Astrocyte (in vitro differentiated cells and primary cell): Measurements from ENCODE around the gene MTARC1. TPM values are rescaled to one million over a fixed set of nuclear protein-coding genes. Genes with fewer than 3 reads are reported as not detected.
A peak's percentile ranks its signal among the peaks of the same experiment; 100 is the strongest.

Experiments used
- DNase-seq: peaks from one replicate; pipeline ENCODE4 v3.0.0-alpha.2; 2010; ENCODE audit warnings: low read depth
- FAIRE-seq: peaks from 2 replicates; lab custom pipeline; 2011; peaks lifted over from hg19 to GRCh38; lab: Jason Lieb, UNC
- H2AFZ ChIP-seq: 2 replicates; pipeline ENCODE4 v1.6.0; 2012; ENCODE audit warnings: low read depth, low read length, inconsistent platforms
- H3K27ac ChIP-seq: 2 replicates; pipeline ENCODE4 v1.5.1; 2011; ENCODE audit warnings: low read depth, low read length, inconsistent platforms
- H3K27me3 ChIP-seq: 2 replicates; pipeline ENCODE4 v1.6.0; 2011; ENCODE audit warnings: low read length, inconsistent platforms; ENCODE audit not compliant: insufficient read depth
- H3K36me3 ChIP-seq: 2 replicates; pipeline ENCODE4 v1.5.1; 2011; ENCODE audit warnings: low read length, inconsistent platforms; ENCODE audit not compliant: insufficient read depth
- H3K4me1 ChIP-seq: 2 replicates; pipeline ENCODE4 v1.5.1; 2011; ENCODE audit warnings: low read length, inconsistent platforms; ENCODE audit not compliant: insufficient read depth
- H3K4me2 ChIP-seq: 2 replicates; pipeline ENCODE4 v1.6.0; 2012; ENCODE audit warnings: low read length, inconsistent platforms
- H3K4me3 ChIP-seq: 2 replicates; pipeline ENCODE4 v1.5.1; 2011; ENCODE audit warnings: low read depth, mild to moderate bottlenecking, low read length, inconsistent platforms; ENCODE audit not compliant: insufficient read depth
- H3K79me2 ChIP-seq: 2 replicates; pipeline ENCODE4 v1.6.0; 2012; ENCODE audit warnings: mild to moderate bottlenecking, low read length, inconsistent platforms; ENCODE audit not compliant: insufficient read depth
- H3K9ac ChIP-seq: 2 replicates; pipeline ENCODE4 v1.6.0; 2012; ENCODE audit warnings: mild to moderate bottlenecking, low read length, inconsistent platforms
- H3K9me3 ChIP-seq: 2 replicates; pipeline ENCODE4 v1.5.1; 2012; ENCODE audit warnings: low read depth, mild to moderate bottlenecking, low read length, inconsistent platforms; ENCODE audit not compliant: insufficient read depth
- H4K20me1 ChIP-seq: 2 replicates; pipeline ENCODE4 v1.6.0; 2012; ENCODE audit warnings: low read length, inconsistent platforms; ENCODE audit not compliant: insufficient read depth
- H3K27ac Mint-ChIP-seq: one replicate; pipeline ENCODE4 v1.8.0; 2021; ENCODE audit warnings: mild to moderate bottlenecking, mixed read lengths; ENCODE audit not compliant: unreplicated experiment
- H3K27me3 Mint-ChIP-seq: one replicate; pipeline ENCODE4 v1.8.0; 2021; ENCODE audit warnings: low read depth, mixed read lengths; ENCODE audit not compliant: unreplicated experiment
- H3K36me3 Mint-ChIP-seq: one replicate; pipeline ENCODE4 v1.8.0; 2021; ENCODE audit warnings: low read depth, mixed read lengths; ENCODE audit not compliant: unreplicated experiment
- H3K4me1 Mint-ChIP-seq: one replicate; pipeline ENCODE4 v1.8.0; 2021; ENCODE audit warnings: low read depth, mixed read lengths; ENCODE audit not compliant: unreplicated experiment
- H3K4me3 Mint-ChIP-seq: one replicate; pipeline ENCODE4 v1.8.0; 2021; ENCODE audit warnings: mild to moderate bottlenecking, moderate library complexity, mixed read lengths; ENCODE audit not compliant: unreplicated experiment
- H3K9me3 Mint-ChIP-seq: one replicate; pipeline ENCODE4 v1.8.0; 2021; ENCODE audit warnings: mild to moderate bottlenecking, mixed read lengths; ENCODE audit not compliant: unreplicated experiment
- EZH2 ChIP-seq: IDR thresholded peaks from 2 replicates; pipeline ENCODE4 v1.6.1; 2012; ENCODE audit warnings: mild to moderate bottlenecking, low read length, inconsistent platforms; ENCODE audit not compliant: insufficient read depth
- total RNA-seq: library from RNA; stranded (reverse); gene quantifications from 2 replicates; pipeline ENCODE4 v1.2.1, GENCODE V29; 2021
- TF ChIP-seq, protein P1 (sequence below): IDR thresholded peaks from 2 replicates; pipeline ENCODE4 v1.5.1; 2011; ENCODE audit warnings: low read depth, mild to moderate bottlenecking, inconsistent platforms, low read length, moderate library complexity; ENCODE audit not compliant: insufficient read depth

The MTARC1 gene
- total RNA-seq, 1 donor from 2014 or later, result 8.5 TPM

DNA sequence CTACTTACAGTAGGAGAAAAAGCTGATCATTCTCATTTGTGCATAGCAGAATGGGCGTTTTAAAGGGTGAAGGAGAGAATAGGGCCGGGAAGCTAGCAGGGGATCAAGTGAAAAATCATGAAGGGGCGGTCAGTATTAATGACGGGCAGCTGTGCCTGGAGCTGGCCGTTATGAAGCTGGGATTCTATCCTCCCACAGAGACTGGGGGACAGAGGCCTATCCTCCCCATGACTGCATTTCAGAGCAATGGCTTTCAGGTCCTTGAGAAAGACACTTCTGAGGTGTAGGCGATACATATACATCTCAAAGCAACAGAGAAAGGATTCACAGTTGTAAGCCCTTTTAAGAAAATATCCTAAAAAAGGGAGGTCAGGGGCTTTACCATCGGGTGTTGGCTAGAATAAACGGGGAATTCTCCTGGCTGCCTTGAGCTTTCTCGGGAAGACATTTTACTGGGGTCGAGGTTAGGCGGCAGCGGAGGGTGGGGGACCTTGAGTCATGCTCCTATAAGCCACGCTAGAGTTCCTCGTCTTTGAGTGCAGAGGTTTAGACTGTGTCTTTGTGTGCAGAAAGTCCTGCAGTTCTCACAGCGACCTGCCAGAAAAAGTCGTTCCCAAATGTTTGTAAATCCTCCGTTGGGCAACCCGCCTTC lies 39.1 kb upstream of the MTARC1 start:
- Histone ChIP-seq H2AFZ (peak overlapping the region; percentile 91), H3K9ac (peak overlapping the region; percentile 76), H3K4me1 (peaks cover 6% of the 10 kb centered on the region), H3K9me3 (no peaks in the 10 kb centered on the region), H3K79me2 (no peaks in the 10 kb centered on the region), H3K4me3 (peak overlapping the region; percentile 72), H3K27me3 (no peaks in the 10 kb centered on the region), H3K36me3 (no peaks in the 10 kb centered on the region), H4K20me1 (no peaks in the 10 kb centered on the region), H3K27ac (no peak overlapping the region), H3K4me2 (peak overlapping the region; percentile 88)
- peak overlapping the region; percentile 64 for H3K27ac Mint-ChIP-seq
- H3K4me1 Mint-ChIP-seq, result peaks cover 13% of the 10 kb centered on the region
- TF ChIP-seq, protein P1, sequence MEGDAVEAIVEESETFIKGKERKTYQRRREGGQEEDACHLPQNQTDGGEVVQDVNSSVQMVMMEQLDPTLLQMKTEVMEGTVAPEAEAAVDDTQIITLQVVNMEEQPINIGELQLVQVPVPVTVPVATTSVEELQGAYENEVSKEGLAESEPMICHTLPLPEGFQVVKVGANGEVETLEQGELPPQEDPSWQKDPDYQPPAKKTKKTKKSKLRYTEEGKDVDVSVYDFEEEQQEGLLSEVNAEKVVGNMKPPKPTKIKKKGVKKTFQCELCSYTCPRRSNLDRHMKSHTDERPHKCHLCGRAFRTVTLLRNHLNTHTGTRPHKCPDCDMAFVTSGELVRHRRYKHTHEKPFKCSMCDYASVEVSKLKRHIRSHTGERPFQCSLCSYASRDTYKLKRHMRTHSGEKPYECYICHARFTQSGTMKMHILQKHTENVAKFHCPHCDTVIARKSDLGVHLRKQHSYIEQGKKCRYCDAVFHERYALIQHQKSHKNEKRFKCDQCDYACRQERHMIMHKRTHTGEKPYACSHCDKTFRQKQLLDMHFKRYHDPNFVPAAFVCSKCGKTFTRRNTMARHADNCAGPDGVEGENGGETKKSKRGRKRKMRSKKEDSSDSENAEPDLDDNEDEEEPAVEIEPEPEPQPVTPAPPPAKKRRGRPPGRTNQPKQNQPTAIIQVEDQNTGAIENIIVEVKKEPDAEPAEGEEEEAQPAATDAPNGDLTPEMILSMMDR, result no peak
- TF ChIP-seq EZH2, result no peak
- FAIRE-seq (no peak), DNase-seq (no peak)
- peak overlapping the region; percentile 89 for H3K4me3 Mint-ChIP-seq
- H3K36me3 Mint-ChIP-seq, result no peaks in the 10 kb centered on the region
- H3K9me3 Mint-ChIP-seq, result no peaks in the 10 kb centered on the region
- H3K27me3 Mint-ChIP-seq, result peaks cover 31% of the 10 kb centered on the region

DNA sequence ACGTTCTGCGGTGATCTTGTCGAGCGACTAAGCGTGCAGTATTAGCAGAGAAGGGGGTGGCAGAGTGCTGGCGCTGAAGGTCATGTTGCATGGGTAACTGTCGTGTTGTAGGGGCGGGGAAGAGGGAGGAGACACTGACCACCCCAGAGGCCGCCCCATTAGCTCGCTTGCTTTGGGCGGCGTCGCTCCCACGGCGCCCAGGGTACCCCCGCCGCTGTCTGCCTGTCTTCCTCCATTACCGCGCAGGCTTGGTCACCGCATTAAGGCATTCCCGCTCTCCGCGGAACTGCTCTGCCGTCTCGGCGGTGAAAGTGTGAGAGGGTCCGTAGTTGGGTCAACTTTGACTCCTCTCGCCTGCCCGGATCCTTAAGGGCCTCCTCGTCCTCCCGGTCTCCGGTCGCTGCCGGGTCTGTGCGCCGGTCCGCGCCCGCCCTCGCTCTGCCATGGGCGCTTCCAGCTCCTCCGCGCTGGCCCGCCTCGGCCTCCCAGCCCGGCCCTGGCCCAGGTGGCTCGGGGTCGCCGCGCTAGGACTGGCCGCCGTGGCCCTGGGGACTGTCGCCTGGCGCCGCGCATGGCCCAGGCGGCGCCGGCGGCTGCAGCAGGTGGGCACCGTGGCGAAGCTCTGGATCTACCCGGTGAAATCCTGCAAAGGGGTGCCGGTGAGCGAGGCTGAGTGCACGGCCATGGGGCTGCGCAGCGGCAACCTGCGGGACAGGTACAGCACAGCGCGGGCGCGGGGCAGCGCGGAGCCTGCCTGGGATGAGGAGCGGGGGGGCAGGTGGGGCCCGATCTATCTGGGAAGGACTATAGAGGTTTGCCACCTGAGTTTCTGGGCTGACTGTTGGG lies 38.4 kb upstream of the MTARC1 start, which contains the start of gene MTARC2:
Gene MTARC2, plus strand, starts transcription at position 234 of the 846 bp plus-strand sequence. Its CDS starts 210 bp downstream, at position 444.
- FAIRE-seq (no peak), DNase-seq (peak; percentile 60)
- Mint-ChIP-seq H3K4me1 (peaks cover 13% of the 10 kb centered on the region), H3K36me3 (no peaks in the 10 kb centered on the region), H3K27ac (peak within 1 kb of the TSS; percentile 64), H3K27me3 (peaks cover 28% of the 10 kb centered on the region), H3K4me3 (peak within 1 kb of the TSS; percentile 89), H3K9me3 (no peaks in the 10 kb centered on the region)
- no peaks in the 10 kb centered on the region for H4K20me1 ChIP-seq
- peak within 1 kb of the TSS; percentile 91 for H2AFZ ChIP-seq
- no peak within 1 kb of the TSS for H3K27ac ChIP-seq
- H3K79me2 ChIP-seq, result no peaks in the 10 kb centered on the region
- TF ChIP-seq, protein P1, result no peak
- no peak for TF ChIP-seq EZH2
- no peaks in the 10 kb centered on the region for H3K27me3 ChIP-seq
- H3K4me2 ChIP-seq, result peak within 1 kb of the TSS; percentile 88
- H3K9ac ChIP-seq, result peak within 1 kb of the TSS; percentile 76
- H3K4me3 ChIP-seq, result peak within 1 kb of the TSS; percentile 72
- H3K36me3 ChIP-seq, result no peaks in the 10 kb centered on the region
- H3K9me3 ChIP-seq, result no peaks in the 10 kb centered on the region
- peaks cover 6% of the 10 kb centered on the region for H3K4me1 ChIP-seq
